Activated naive CD4-positive, alpha-beta T cell (primary cell): ENCODE data around the gene TBX21.

ENCODE experiments used
- DNase-seq, 4 experiments: peaks; one replicate each; lab custom pipeline; 2025; lab: John Stamatoyannopoulos, UW

The TBX21 gene

DNA sequence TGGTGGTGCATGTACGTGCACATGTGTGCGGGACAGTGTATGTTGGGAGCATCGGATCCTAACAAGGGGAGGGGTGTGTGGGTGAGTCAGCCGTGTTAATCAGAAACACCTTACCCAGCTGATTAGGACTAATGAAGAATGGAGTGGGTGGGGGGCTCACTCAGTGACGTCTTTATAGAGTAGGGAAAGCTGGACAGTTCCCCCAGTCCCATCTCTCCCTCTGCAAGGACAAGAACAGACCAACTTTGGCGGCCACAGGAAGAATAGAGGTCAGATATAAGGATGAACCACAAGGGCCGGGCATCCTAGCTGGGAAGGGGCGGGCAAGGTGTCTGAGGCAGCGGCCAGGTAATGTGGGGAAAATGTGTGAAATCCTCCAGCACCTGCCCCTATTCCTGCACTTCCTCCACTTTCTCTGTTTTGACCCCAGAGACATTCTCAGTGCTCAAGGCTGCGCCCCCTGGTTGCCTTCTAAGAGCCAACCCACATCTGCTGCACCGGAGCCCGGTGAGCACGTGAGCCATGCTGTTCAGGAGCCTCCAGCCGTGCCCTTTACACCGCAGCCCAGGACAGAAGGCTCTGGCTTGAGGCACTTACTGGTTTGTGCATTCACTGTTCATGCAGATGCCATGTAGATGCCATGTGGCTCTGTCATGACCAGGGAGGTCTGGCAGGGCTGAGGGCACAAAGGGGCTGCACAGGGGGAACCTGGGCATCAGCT is 18.9 kb upstream of the TBX21 start:
- no peak for DNase-seq

DNA sequence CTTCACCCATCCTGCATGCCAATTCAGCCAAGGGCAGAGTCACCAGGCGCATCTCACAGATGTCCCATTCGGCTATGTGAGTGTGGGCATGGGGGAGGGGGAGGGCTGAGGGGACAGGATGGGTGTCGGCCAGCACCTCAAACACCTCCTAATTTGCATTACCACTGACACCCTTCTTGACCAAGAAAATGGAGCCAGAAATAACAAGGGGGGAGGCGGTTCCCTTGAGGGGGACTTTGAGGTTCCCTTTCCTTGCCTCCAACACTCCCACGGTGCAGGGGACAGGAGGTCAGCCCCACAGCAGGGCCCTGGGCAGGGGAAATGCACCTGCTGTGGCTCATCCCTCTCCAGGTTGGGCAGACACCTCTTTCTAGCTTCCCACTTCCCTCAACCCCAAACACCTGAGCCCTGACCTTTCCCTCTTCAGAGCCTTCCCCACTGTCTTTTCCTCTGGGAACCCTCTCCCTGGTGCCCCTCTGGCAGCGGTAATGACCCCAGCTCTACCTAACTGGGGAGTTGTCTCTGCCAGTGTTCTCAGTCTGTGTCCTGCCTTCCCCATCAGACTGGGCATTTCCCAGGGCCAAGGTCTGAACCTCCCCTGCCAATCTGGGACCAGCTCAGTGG is 18.2 kb upstream of the TBX21 start:
- no peak for DNase-seq

DNA sequence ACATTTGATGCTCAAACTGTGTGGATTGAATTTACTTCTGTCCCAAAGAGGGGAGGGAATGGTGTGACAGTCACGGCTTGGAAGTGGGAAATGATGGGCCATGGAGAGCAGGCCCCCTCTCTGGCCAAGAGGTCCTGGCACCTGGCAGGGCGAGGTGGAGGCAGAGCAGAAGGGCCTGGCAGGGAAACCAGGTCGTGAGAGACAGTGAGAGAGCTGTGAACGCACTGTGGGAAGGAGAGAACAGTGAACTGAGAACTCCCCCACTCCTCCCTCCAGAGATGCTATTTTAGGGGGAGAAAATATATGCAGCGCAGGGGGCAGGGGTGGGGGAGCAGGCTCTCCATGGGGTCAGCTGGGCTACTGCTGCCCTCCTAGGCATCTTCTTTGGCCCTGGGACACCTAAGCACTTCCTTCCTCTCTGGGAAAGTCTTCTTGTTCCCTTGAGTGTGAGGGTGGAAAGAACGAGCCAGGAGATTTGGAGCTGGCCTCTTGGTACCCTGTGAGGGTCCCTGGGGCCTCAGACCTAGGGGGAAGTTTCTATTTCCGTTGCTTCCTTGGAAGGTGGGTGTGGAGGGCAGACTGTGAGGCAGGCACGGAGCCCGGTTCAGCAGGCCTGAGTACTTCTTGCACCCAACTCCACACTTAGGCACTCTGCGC is 17.2 kb upstream of the TBX21 start:
- DNase-seq = no peak

DNA sequence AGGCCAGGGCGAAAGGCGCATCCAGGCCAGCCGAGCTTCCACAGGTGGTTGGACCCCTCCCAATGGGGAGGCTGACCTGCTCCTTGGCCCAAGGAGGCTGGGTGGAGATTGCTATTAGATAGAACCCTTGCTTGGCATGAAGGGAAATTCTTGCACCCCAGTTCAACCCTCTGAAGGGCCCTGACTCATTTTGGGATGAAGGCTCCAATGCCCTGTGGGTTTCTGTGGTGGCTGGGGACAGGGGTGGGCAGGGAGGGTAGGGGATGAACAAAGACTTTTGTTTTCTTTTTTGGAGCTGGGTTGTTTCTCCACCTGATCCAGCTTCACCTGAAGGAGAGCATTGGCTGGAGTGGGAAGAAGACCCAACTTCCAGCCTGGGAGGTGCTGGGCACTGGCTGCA is 16.7 kb upstream of the TBX21 start:
- DNase-seq = no peak

DNA sequence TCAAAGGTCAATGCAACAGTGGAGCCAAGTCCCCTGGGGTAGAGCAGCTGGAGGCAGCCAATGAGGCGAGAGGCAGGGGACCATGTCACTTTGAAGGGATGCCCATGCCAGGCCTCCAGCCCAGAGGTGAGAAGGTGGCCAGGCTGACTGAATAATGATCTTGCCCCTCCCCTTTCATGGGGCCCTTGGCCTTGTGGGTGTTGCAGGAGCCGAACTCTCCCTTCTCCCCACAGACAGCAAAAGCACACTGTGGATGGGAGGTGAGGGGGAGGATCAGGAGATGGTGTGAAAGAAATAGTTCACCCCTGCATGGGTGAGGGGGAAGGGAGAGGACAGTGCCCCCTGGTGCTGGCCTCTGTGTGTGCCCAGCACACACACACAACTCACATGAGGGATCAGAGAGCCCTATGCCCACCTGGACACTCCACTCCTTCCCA is 15.8 kb upstream of the TBX21 start:
- DNase-seq = no peak

DNA sequence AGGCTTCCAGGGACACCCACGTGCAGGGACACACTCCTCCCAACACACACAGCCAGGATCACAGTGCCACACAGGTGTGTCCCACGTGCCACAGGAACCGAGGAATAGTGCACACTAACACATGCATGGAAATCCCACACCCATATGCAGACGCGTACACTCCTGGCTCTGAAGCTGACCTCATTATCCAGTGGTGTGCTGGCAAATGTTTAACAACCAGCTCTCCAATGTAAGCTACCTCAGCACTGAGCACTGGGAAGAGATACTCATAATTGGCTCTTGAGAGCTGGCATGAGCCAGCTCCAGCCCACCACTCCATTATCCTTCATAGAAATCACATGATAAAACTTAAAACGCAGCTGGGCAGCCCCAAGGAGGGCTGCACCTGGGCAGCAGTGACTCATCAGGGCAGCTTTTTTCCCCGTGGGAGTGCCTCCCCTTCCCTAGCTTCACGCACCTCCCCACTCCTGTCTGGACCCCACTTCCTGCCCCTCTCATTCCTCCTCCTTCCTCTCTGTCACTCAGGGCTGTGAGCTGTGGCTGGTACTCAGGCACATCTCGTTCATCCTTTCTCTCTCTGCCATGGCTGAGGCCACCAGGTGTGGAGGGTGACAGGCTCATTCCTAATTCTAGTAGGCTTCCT is 14.9 kb upstream of the TBX21 start:
- no peak for DNase-seq

DNA sequence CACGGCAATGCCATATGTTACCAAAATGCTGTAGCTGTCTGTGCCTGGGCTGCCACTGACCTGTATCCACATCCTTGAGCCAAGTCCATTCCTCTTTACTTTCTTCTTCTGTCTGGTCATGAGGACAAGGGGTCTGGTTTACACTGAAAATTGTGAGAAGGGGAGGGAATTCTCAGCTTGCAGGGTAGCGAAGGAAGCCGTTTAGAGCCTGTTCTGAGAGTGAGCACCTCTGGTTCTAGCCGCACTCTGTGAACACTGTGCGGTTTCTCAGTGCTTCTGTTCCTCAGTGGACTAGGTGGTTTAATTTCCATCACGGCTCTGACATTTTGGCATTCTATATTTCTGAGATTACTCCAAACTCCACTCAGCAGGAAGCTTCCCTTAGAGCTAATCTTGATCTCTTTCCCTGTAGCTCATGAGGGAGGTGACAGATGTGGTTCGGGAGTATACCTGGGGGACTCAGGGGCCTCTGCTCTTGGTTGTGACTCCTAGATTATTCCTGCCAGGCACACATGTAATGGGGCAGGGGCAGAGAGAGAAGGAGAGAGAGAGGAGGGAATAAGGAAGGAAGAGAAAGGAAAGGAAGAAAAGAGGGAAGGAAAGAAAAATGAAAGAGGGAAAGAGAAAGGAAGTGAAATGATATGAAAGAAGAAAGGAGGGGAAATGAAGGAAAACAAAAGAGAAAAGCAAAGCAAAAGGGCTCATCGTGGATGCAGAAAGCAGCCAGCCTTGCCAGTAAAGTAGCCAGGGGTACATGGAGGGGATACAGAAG is 14.2 kb upstream of the TBX21 start:
- DNase-seq = no peak

DNA sequence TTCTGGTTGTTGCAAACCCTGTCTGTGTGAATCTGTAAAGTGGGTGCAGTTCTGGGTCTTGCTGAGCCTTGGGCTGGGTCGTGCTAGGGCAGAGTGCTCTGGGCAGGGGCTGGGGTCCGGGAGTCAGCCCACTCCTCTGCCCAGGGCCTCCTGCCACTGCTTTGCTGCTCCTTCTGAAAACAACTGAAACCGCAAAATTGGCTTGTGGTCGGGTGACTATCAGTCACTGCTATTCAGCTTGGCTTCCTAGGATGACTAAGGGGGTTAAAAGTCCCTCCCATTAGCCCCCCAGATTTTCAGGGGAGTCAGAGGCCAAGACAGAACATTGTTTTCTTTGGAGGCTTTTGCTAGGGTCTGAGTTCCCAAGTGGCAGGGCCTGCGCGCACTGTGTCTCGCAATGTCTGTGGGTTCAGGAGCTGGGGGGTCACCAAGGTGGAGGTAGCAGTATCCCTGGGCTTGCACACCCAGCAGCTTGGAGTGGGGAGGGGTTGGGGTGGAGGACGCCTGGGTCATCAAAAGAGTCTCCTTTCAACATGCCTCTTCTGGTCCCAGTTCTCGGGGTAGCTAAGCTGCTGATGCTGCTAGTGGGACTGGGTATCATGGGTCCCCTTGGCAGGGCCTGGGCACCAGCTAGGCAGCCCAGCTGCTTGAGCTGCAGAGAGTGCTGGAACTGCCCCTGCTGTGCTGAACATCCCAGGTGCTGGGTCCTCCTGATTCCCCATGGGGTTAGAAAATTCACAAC is 13.5 kb upstream of the TBX21 start:
- DNase-seq = no peak

DNA sequence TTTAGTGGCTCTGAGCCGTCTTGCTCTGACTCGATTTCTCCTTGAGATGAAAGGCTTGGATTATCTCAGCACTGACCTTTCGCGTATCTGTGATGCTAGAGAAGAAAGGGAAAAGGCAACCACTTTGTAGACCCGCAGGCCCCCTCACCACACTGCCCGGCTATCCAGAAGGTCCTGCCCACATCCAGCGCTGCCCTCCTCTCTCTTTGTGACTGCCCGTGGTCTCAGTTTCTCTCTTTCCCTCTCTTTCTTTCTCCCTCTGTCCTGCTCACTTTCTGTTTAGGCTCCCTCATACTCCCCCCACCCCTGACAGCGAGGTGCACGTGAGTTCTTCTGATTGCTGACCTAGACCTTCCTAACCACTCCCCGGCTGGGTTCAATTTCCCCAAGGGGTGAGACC is 12.8 kb upstream of the TBX21 start:
- no peak for DNase-seq

DNA sequence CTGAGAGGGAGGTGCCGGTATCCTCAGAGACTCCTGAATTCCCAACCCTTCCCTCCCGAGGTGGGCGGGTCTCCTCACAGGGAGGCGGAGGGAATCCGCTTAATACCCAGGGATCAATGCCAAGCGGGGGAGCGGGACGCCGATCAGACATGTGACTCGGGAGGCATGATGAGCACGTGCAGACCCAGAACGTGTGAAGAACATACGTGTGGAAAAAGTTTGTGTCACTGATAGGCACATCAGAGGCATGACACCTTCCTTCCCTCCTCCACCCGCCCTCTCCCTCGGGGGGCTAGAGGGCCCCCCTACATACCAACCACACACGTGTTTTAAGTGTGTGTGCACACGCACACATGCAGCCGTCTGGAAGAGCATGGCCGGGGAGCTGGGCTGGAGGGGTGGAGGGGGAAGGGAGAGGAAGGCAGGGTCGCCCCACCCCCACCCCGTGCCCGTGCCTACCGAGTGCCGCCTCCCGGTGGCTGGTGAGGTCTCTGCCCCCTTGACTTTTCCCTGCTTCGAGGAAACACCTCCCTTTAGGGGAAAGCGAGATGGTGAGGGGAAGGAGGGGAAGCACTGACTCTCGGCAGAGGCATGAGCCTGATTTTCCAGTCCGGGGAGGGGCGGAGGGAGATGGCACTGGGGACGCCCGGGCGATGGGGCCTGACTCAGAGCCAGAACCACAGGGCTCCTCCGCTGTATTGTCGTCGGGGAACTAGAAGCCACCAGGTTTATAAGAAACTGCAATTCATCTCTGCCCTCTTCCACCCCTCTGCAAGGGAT is 12.1 kb upstream of the TBX21 start:
- DNase-seq = peak in 3 of 4 experiments; percentile 49 to 76 (median 75)

DNA sequence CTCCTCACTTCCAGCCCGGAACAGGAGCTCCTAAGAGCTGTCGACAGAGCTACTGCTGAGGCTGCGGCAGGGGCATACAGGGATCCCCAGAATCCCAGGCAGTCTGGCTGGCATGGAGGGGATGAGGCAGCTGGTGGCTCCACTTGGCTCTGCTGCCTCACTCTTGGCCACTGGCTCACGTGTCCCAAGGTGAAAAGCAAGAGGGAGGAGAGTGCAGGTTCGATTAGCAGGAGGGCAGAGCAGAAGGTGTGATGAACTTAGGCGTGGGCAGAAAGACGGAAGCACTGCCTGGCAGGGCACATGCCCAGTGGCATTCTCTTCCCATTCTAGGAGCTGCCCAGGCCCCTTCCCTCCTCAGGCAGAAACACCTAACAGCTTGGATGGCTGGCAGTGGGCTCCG is 11.3 kb upstream of the TBX21 start:
- DNase-seq = no peak

DNA sequence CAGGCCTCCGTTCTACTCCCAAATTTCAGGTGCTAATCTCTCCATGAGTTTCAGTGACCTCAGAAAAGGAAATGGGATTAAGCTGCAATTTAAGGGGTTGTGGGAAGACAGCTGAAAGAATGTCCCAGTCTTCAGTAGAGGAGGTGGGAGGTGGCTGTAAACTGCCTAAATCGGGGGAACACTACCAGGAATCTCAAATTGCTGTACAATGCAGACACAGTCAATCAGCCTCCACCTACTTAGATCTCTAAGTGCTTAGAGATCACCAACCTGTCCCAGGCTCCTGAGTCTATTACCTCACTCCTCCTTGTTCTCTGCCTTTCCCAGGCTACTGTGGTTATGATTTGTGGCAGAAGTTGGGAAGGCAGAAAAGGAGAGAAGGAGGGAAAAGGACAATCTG is 8.3 kb upstream of the TBX21 start:
- DNase-seq = no peak

DNA sequence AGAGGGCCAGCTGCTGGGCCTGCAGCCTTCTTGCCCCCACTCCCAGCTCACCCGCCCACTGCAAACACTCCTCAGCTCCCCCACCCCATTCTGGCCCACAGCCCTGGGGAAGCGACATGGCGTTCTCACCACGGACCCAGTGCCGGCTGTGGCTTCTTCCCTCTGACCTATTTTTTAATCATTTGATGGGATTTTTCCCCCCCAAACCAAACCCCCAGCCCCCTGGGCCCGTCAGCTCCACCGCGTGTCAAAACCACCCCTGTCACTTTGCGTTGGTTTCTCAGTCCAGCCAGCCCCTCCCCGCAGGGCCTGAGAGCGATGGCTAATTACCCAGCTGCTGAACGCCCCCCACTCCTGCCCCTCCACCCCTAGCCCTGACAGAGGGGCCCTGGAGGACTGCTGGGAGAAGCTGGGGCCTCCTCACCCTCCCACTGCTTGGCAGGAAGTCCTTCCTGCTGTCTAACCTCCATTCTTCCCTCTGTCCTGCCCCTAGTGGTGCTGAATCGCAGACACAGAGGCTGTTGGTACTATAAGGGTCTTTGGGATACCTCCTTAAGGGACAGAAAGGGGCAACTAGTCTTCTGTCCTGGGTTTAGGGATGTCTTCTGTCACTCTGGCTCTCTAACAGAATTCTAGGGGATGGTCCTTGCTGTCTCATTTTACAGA is 7.5 kb upstream of the TBX21 start:
- DNase-seq = no peak

DNA sequence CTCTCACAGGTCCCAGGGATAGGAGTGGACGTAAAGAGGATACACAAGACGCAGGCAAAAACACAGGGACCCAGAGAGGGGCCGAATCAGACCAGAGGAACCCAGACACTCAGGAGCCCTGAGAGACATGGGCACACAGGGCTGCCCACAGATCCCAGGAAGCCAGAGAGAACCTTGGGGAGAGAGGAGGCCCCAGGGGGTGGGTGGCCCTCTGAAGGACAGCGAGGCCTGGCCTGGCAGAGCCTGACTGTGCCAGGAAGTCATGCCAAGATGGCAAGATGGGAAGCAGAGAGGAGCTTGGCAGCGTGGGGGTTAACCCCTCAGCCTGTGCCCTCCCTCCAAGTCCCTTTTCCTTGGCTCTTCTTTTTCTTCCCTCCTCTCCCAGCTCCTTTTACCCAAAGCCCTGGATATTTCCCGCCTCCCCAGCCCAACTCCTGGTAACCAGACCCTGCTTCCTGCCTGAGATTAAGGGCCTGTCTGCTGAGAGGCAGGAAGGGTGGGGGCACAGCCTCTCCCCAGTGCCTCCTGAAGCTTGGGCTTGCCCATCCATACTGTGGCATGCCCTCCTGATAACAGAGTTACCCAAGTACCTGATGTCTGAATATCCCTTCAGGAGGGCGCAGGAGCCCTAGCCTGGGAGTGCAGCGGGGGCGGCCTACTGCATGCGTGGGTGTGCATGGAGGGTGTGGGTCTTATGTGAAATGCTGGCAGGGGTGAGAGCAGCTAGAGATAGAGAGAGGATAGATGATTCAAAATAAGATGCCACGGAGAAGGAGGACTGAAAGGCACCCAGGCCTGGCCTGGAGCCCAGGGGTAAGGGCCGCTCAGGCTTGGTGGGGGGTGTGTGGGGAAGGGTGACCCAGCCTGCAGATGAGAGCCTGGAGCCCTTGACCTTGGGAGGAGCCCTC is 6.0 kb upstream of the TBX21 start:
- no peak for DNase-seq

DNA sequence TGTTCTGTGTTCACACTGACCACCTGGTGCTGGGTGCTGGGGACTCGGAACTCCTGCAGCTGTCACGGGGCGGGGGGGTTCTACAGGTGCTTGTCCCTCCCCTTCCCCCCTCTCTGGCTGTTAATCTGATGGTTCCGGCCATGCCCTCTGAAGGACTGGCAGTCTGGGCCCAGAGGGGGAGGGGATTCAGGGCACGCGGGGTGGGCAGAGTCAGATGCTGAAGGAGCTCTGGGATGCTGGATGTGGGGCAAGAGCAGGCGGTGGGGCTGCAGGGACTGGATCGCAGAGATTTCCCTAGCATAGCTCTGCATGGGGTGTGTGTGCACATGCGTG is 5.4 kb upstream of the TBX21 start:
- no peak for DNase-seq

DNA sequence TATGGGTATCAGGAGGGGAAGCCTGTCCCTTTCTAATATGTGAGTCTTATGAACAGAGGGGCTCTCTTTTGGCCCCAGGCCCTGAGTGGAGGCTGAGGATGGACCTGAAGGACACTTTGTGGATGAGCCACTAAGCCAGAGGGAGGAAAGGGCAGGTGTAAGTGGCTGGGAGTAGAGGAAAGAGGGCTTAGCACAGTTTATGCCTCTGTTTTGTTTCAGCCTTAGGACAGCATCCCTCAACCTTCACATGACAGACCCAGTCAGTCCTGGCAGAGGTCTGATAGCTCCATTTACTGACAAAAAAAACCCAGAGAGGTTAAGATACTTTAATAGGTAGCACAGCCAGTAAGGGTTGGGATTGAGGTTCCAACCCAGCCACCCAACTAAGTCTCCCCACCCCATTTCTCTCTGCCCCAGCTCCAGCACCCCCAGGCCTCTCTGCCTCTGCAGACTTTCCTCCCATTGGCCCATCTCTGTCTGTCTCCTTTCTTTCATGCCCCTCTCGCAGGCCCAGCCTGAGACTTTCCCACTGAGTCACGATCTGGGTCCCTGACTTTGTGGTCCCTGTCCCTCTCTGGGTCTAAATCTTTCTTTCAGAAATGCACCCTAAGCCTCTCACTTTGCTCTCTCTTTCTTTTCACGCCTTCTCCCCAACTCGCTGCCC is 4.7 kb upstream of the TBX21 start:
- no peak for DNase-seq

DNA sequence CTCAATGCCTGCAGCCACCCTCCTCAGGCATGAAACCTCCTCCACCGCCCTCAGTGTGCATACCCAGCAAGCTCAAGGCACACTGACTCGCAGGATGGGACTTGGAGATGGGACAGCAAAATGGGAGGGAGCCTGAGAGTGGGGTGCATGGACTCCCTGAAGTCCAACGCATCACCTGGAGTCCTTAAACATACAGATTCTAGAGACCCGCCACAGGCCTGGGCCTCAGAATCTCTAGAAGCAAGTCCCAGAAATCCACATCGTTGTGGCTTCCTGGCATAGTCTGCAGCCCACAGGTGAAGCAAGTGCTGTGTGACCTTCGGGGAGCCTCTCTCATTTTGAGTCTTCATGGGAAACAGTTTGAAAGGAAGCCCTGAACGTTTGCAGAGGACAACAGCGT is 3.6 kb upstream of the TBX21 start:
- no peak for DNase-seq

DNA sequence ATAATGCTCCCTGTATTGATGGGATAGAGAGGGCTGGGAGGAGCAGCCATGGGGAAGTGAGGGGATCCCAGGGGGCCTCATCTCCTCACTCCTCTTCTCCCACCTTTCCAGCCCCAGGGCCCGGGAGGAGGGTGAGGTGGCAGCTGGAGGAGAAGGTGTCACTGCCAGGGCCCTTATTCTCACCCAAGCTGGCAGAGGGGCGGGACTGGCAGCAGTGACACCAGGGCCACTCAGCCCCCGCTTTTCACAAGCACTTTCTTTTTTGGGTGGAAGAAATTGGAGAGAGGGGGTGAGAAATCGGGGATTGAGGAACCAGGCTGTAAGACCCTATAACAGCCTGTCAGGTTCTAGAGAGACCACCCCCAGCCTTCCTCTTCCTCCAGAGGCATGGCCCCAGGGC is 2.4 kb upstream of the TBX21 start:
- DNase-seq = no peak

DNA sequence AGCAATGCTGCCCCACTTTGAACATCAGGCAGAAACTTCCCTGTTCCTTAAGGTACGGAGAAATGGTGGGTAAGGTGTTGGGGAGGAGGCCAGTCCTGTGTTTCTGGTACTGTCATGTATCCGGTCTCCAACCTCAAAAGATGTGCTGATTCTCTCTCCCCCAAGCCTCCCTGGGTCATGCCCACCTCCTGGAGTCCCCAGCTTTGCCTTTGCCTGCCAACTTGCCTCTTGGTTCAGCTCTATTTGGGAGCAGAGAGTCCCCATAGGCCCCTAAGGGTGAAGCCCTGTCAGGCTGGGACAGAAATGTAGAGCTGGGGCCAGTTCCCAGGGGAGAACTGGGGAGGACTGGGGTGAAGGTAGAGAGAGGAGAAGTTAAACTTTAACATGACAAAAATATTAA is 1.6 kb upstream of the TBX21 start:
- no peak for DNase-seq
